Liver (tissue), 9 donors: Measurements from ENCODE around the gene ZNF639. TPM values are rescaled to one million over a fixed set of nuclear protein-coding genes. Genes with fewer than 3 reads are reported as not detected.

Source experiments
- DNase-seq: peaks from one replicate; pipeline ENCODE4 v3.0.0-alpha.2; 2017; ENCODE audit warnings: low spot score
- H3K27ac ChIP-seq, 2 donors: one replicate each; pipeline ENCODE4 v1.7.0; 2013; ENCODE audit warnings: inconsistent platforms in 2 of 2, low read length in 2 of 2, control low read depth in 1 of 2, low read depth in 1 of 2, mild to moderate bottlenecking in 1 of 2
- H3K27me3 ChIP-seq, 4 donors: one replicate each; pipeline versions ENCODE4 v1.6.1 to v1.7.0; 2013; ENCODE audit warnings: low read length in 3 of 4, inconsistent platforms in 1 of 4, mild to moderate bottlenecking in 1 of 4, moderate library complexity in 1 of 4; ENCODE audit not compliant: control insufficient read depth in 4 of 4, insufficient read depth in 4 of 4
- H3K36me3 ChIP-seq, 4 donors: one replicate each; pipeline versions ENCODE4 v1.6.1 to v1.7.0; 2013; ENCODE audit warnings: low read length in 3 of 4, mild to moderate bottlenecking in 3 of 4, low read depth in 1 of 4, moderate library complexity in 1 of 4; ENCODE audit not compliant: control insufficient read depth in 4 of 4, insufficient read depth in 3 of 4
- H3K4me1 ChIP-seq, 4 donors: one replicate each; pipeline versions ENCODE4 v1.6.1 to v1.7.0; 2013; ENCODE audit warnings: low read length in 3 of 4, mild to moderate bottlenecking in 3 of 4, moderate library complexity in 1 of 4; ENCODE audit not compliant: control insufficient read depth in 4 of 4, insufficient read depth in 4 of 4
- H3K4me3 ChIP-seq, 3 donors: one replicate each; pipeline versions ENCODE4 v1.6.1 to v1.7.0; 2013; ENCODE audit warnings: low read length in 3 of 3, control low read depth in 1 of 3, low read depth in 1 of 3, mild to moderate bottlenecking in 1 of 3
- H3K9ac ChIP-seq, 2 donors: one replicate each; pipeline ENCODE4 v1.7.0; 2013; ENCODE audit warnings: low read length in 2 of 2, mild to moderate bottlenecking in 2 of 2, moderate library complexity in 2 of 2, control low read depth in 1 of 2, low read depth in 1 of 2
- H3K9me3 ChIP-seq, 4 donors: one replicate each; pipeline versions ENCODE4 v1.6.1 to v1.7.0; 2013; ENCODE audit warnings: low read length in 3 of 4; ENCODE audit not compliant: control insufficient read depth in 4 of 4
- EGR1 ChIP-seq, 2 donors: IDR thresholded peaks; 2 replicates each; pipeline ENCODE4 v1.6.1; 2016 to 2018; ENCODE audit warnings: antibody characterized with exemption in 2 of 2, low read depth in 2 of 2
- FOXA1 ChIP-seq: IDR thresholded peaks from 2 replicates; pipeline ENCODE4 v1.6.1; 2016; ENCODE audit warnings: antibody characterized with exemption
- FOXA2 ChIP-seq: IDR thresholded peaks from 2 replicates; pipeline ENCODE4 v1.6.1; 2016; ENCODE audit warnings: antibody characterized with exemption
- GABPA ChIP-seq, 2 donors: IDR thresholded peaks in 1 of 2; conservative IDR thresholded peaks in 1 of 2; 2 replicates each; pipeline ENCODE4 v1.6.1; 2016; ENCODE audit warnings: antibody characterized with exemption in 2 of 2, mild to moderate bottlenecking in 1 of 2, moderate library complexity in 1 of 2
- HNF4A ChIP-seq, 2 donors: conservative IDR thresholded peaks; 2 replicates each; pipeline ENCODE4 v1.6.1; 2016; ENCODE audit warnings: antibody characterized with exemption in 2 of 2, mild to moderate bottlenecking in 2 of 2
- JUND ChIP-seq, 2 donors: IDR thresholded peaks; 2 replicates each; pipeline ENCODE4 v1.6.1; 2016; ENCODE audit warnings: antibody characterized with exemption in 2 of 2
- NR2F2 ChIP-seq: IDR thresholded peaks from 2 replicates; pipeline ENCODE4 v1.6.1; 2016; ENCODE audit warnings: antibody characterized with exemption
- RAD21 ChIP-seq, 2 donors: IDR thresholded peaks; 2 replicates each; pipeline ENCODE4 v1.6.1; 2016; ENCODE audit warnings: antibody characterized with exemption in 2 of 2, mild to moderate bottlenecking in 2 of 2
- RXRA ChIP-seq, 2 donors: IDR thresholded peaks; 2 replicates each; pipeline ENCODE4 v1.6.1; 2017 to 2018; ENCODE audit warnings: antibody characterized with exemption in 2 of 2, mild to moderate bottlenecking in 1 of 2
- SP1 ChIP-seq: IDR thresholded peaks from 2 replicates; pipeline ENCODE4 v1.6.1; 2018; ENCODE audit warnings: antibody characterized with exemption, mild to moderate bottlenecking
- TAF1 ChIP-seq: conservative IDR thresholded peaks from 2 replicates; pipeline ENCODE4 v1.6.1; 2016; ENCODE audit warnings: antibody characterized with exemption, mild to moderate bottlenecking
- WGBS: extraction: QIAGEN DNeasy Blood & Tissue Kit; methylation state at CpG from one replicate; pipeline ENCODE4 v1.1.7; 2013; 5-methylcytosine and 5-hydroxymethylcytosine counted together
- polyA plus RNA-seq, 2 donors: library from polyadenylated mRNA; stranded (reverse) in 1 of 2; unstranded in 1 of 2; fragments of 200-250 nt in 1 of 2; fragments of >200 nt in 1 of 2; fragmentation: Nextera tagmentation in 1 of 2; extraction: Ambion mirVana in 1 of 2; gene quantifications; one replicate each; pipeline versions ENCODE4 v1.2.1 to v1.2.3, GENCODE V29; 2013 to 2015
- total RNA-seq, 2 donors: library from RNA; depleted of rRNA; stranded (reverse); fragments of >200 nt; gene quantifications; one replicate each; pipeline ENCODE4 v1.2.3, GENCODE V29; 2014
- TF ChIP-seq, protein P1 (sequence below): IDR thresholded peaks from 2 replicates; pipeline ENCODE4 v1.6.1; 2016; ENCODE audit warnings: antibody characterized with exemption, mild to moderate bottlenecking
- TF ChIP-seq, protein P2 (sequence below): fragments of 150-350 bp; IDR thresholded peaks from 2 replicates; pipeline ENCODE4 v1.5.1; 2017; ENCODE audit warnings: improper control_type of control experiment, low read depth, low read length; ENCODE audit not compliant: missing input control
- TF ChIP-seq, protein P3 (sequence below): IDR thresholded peaks from 2 replicates; pipeline ENCODE4 v1.6.1; 2016; ENCODE audit warnings: antibody characterized with exemption
- donor health status: healthy.
- donor health status: healthy.
- donor health status: healthy.
- donor health status: healthy.
- donor health status: healthy.

ZNF639 gene
- total and polyA plus RNA-seq, 4 donors: 8.7 to 23.4 (median 16.3) TPM

DNA sequence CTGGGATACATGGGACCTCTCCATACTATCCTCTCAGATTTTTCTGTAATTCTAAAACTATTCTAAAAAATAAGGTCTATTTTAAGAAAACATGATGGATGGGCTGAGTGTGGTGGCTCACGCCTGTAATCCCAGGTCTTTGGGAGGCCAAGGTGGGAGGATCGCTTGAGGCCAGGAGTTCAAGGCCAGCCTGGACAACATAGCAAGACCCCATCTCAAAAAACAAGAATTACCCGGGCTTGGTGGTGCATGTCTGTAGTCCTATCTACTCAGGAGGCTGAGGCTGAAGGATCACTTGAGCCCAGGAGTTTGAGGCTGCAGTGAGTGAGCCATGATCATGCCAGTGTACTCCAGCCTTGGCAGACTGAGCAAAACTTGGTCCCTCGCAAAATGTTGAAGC, 9.4 kb downstream of the ZNF639 start:
- Histone ChIP-seq H3K36me3 (peaks cover 10 to 63% (median 46%) of the 10 kb centered on the region in 4 donors), H3K27me3 (no peaks in the 10 kb centered on the region)
- WGBS: 98% methylated on average over 4 of the region's 4 CpGs

DNA sequence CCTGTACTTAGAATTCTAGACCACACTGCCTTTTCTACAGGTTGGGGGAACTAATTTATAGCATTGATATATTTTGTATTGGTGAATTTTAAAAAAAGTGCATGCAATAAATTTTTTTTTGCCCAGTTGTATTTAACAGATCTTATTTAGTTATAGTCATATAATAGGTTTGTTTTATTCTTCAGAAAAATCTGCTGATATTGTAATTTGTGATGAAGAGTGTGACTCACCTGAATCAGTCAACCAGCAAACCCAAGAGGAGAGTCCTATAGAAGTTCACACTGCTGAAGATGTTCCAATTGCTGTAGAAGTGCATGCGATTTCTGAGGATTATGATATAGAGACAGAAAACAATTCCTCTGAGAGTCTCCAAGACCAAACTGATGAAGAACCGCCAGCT, 10.3 kb downstream of the ZNF639 start:
- WGBS: 98% methylated on average over 2 of the region's 2 CpGs
- no peak overlapping the region for H3K27ac ChIP-seq
- peaks cover 10 to 63% (median 46%) of the 10 kb centered on the region in 4 donors for H3K36me3 ChIP-seq
- TF ChIP-seq, protein P1, sequence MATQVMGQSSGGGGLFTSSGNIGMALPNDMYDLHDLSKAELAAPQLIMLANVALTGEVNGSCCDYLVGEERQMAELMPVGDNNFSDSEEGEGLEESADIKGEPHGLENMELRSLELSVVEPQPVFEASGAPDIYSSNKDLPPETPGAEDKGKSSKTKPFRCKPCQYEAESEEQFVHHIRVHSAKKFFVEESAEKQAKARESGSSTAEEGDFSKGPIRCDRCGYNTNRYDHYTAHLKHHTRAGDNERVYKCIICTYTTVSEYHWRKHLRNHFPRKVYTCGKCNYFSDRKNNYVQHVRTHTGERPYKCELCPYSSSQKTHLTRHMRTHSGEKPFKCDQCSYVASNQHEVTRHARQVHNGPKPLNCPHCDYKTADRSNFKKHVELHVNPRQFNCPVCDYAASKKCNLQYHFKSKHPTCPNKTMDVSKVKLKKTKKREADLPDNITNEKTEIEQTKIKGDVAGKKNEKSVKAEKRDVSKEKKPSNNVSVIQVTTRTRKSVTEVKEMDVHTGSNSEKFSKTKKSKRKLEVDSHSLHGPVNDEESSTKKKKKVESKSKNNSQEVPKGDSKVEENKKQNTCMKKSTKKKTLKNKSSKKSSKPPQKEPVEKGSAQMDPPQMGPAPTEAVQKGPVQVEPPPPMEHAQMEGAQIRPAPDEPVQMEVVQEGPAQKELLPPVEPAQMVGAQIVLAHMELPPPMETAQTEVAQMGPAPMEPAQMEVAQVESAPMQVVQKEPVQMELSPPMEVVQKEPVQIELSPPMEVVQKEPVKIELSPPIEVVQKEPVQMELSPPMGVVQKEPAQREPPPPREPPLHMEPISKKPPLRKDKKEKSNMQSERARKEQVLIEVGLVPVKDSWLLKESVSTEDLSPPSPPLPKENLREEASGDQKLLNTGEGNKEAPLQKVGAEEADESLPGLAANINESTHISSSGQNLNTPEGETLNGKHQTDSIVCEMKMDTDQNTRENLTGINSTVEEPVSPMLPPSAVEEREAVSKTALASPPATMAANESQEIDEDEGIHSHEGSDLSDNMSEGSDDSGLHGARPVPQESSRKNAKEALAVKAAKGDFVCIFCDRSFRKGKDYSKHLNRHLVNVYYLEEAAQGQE: no peak
- TF ChIP-seq EGR1 (IDR thresholded peaks at IDR 0.05; ENCODE audit: low read depth in 2 of 2): no peak
- no peak for TF ChIP-seq JUND (IDR thresholded peaks at IDR 0.05)
- TF ChIP-seq, protein P2, sequence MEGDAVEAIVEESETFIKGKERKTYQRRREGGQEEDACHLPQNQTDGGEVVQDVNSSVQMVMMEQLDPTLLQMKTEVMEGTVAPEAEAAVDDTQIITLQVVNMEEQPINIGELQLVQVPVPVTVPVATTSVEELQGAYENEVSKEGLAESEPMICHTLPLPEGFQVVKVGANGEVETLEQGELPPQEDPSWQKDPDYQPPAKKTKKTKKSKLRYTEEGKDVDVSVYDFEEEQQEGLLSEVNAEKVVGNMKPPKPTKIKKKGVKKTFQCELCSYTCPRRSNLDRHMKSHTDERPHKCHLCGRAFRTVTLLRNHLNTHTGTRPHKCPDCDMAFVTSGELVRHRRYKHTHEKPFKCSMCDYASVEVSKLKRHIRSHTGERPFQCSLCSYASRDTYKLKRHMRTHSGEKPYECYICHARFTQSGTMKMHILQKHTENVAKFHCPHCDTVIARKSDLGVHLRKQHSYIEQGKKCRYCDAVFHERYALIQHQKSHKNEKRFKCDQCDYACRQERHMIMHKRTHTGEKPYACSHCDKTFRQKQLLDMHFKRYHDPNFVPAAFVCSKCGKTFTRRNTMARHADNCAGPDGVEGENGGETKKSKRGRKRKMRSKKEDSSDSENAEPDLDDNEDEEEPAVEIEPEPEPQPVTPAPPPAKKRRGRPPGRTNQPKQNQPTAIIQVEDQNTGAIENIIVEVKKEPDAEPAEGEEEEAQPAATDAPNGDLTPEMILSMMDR: no peak
- no peak for TF ChIP-seq RXRA (IDR thresholded peaks at IDR 0.05)
- TF ChIP-seq TAF1: no peak
- TF ChIP-seq FOXA2: no peak
- TF ChIP-seq SP1: no peak
- TF ChIP-seq NR2F2: no peak
- TF ChIP-seq GABPA (IDR thresholded peaks at IDR 0.05 in 1 of 2, conservative IDR thresholded peaks at IDR 0.05 in 1 of 2): no peak
- TF ChIP-seq HNF4A (conservative IDR thresholded peaks at IDR 0.05): no peak

More for the DNA sequence above, 9.4 kb downstream of the ZNF639 start:
- H3K27ac ChIP-seq: no peak overlapping the region
- no peaks in the 10 kb centered on the region for H3K4me1 ChIP-seq
- H3K9me3 ChIP-seq: no peaks in the 10 kb centered on the region
- no peak for DNase-seq
- TF ChIP-seq SP1: no peak
- TF ChIP-seq, protein P1: no peak
- TF ChIP-seq, protein P2: no peak
- TF ChIP-seq RAD21 (IDR thresholded peaks at IDR 0.05): no peak
- no peak for TF ChIP-seq JUND (IDR thresholded peaks at IDR 0.05)
- TF ChIP-seq, protein P3, sequence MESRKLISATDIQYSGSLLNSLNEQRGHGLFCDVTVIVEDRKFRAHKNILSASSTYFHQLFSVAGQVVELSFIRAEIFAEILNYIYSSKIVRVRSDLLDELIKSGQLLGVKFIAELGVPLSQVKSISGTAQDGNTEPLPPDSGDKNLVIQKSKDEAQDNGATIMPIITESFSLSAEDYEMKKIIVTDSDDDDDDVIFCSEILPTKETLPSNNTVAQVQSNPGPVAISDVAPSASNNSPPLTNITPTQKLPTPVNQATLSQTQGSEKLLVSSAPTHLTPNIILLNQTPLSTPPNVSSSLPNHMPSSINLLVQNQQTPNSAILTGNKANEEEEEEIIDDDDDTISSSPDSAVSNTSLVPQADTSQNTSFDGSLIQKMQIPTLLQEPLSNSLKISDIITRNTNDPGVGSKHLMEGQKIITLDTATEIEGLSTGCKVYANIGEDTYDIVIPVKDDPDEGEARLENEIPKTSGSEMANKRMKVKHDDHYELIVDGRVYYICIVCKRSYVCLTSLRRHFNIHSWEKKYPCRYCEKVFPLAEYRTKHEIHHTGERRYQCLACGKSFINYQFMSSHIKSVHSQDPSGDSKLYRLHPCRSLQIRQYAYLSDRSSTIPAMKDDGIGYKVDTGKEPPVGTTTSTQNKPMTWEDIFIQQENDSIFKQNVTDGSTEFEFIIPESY: no peak
- no peak for TF ChIP-seq FOXA1
- no peak for TF ChIP-seq NR2F2
- no peak overlapping the region for H3K4me3 ChIP-seq
- no peak overlapping the region for H3K9ac ChIP-seq

More for the DNA sequence above, 10.3 kb downstream of the ZNF639 start:
- no peaks in the 10 kb centered on the region for H3K4me1 ChIP-seq
- H3K9me3 ChIP-seq: no peaks in the 10 kb centered on the region
- no peak for DNase-seq
- H3K4me3 ChIP-seq: no peak overlapping the region
- no peaks in the 10 kb centered on the region for H3K27me3 ChIP-seq
- H3K9ac ChIP-seq: no peak overlapping the region
